ENCODE results near the gene CNOT8.
"Not testable (repeated sequence)": the region's sequence is repeated elsewhere in the genome, so short reads cannot be mapped to it uniquely, and the experiment has no call there.

CNOT8 gene

DNA sequence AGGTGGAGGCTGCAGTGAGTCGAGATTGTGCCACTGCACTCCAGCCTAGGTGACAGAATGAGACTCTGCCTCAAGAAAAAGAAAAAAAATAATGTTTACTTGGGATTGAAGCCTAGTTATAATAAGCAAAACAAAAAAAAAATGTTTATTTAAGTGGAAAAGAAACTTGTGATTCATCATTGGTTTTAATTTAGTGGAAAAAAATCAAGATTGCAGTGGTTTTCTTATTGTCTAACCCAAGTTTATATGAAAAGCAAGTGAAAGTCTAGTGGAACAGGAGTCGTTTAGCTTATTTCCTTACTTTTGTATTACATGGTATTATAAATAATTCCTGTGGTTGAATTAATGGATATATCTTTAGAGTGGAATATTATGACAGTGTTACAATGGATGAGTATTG is 8.4 kb downstream of the CNOT8 start:
- no peak for DNase-seq

- DNase-seq, result no peak
These were observed 10.3 kb downstream of the CNOT8 start for GRCh38 chr5:154868702-154869101.

- no peak for DNase-seq
These were observed 13.3 kb downstream of the CNOT8 start for GRCh38 chr5:154871734-154872133.

GRCh38 chr5:154873791-154874331 is 15.4 kb downstream of the CNOT8 start:
- no peak for DNase-seq

DNA sequence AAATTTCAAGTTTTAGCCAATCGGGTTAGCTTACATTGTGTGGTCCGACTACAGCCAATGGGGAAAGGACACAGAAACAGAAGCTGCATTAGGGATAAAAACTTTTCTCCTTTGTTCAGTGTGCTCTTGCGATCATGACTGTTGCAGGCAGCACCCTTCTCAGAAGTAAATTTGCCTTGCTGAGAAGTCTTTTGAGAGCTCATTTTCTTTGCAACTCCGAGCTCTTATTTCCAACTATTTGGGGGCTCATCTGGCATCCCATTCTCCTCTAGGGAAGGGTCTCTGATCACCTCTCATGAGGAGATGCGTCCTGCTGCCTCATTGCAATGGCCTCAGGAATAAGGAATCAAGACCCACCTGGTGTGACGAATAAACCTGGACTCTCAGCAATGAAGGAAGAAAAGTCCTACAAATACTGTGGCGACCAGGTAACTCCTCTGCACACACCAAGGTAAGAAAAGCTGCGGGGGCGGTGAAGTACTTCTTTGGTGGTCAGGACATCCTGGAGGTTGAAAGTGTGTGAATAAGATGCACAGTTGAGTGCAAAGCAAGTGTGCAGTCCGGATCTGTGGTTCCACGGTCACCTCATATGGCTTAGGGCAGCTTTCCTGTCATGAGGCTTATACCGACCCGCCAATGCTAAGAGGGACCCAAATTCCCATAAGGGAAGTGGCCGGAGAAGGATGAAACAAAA is 20.4 kb downstream of the CNOT8 start:
- DNase-seq, result no peak

DNA sequence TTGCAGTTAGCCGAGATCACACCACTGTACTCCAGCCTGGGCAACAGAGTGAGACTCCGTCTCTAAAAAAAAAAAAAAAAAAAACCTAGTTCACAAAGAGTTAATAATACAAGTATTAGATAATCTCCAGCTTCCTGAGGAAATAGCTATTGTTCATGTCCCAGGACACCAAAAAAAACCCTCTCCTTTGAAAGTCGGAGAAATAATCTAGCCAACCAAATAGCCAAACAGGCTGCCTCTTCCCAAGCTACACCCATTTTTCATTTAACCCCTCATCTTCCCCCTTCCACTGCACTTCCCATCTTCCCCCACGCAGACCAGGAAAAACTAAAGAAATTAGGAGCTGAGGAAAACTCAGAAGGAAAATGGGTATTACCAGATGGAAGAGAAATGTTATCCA is 23.6 kb downstream of the CNOT8 start:
- no peak for DNase-seq

DNA sequence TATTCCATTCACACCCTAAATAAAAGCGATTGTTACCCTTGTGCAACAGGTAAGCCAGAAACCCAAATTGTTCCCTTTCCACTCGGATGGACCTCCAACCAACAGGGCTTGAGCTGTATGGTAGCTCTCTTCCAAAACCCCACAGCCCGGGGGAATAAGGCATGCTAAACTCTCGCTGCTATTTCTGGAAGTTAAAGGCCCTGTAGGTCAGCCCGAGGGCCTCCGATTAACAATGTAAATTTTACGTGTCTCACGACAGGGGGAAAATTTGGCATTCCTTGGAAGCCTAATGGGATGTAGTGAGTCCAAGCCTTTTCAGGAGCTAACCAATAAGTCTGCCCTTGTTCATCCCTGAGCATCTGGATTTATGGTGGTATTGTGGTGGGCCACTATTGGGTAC is 26.0 kb downstream of the CNOT8 start:
- no peak for DNase-seq

GRCh38 chr5:154885439-154885838 is 27.0 kb downstream of the CNOT8 start:
- DNase-seq, result no peak

DNA sequence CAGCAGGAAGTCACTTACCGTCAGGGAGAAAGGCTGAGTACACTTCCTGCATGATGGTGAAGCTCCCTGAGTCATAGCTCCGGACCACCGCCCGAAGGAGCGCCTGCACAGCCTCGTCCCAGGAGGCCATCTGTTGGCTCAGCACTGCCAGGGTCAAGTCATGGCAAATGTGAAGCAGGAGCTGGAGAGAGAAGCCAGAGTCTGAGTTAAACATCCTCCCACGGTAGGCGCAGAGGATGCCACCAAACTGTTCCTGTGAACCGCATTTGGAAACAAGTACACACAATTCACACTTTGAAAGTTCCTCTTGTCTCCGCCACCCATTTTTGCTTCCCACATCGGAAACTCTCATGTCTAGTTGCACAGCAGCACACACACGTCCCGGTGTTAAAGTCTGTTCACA is 33.9 kb downstream of the CNOT8 start:
- DNase-seq, result no peak

- no peak for DNase-seq
These were observed 35.0 kb downstream of the CNOT8 start for GRCh38 chr5:154893381-154893780.

DNA sequence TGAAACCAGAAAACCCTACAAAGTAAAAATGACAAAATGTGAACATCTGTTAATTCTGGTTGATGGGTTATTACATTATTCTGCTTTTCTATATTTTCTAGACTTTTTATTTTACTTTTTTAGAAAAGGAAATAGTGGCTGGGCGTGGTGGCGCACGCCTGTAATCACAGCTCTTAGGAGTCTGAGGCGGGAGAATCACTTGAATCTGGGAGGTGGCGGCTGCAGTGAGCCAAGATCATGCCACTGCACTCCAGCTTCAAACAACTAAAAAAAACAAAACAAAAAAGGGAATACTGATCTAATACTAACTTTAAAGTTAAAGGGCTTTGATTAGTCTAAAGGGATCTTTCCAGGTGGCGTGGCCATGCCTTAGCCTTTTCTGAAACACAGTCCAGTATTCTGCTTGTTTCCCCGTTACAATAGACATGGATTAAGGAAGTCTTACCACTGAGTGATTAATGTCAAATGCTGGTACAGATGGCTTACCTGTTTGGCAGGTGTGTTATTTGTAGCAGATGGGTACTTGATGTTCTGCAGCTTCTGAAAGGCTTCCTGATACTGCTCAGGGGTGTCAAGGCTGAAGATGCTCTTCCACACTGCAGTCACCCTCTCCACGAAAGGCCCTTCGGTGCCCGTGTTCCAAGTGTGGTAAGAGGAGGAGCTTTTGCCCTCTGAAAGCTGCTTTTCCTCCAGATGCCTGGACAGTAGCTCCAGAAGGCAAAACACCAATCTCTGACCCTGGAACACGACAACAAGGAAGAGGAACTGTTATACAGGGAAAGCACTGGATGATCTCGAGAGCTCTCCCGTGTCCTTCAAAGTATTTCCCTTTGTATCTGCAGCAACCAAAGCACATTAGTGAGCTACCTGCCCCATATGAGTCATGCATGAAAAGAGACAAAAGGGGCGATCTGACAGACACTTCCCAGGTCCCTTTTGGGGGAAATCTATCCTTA is 37.5 kb downstream of the CNOT8 start:
- no peak for DNase-seq

GRCh38 chr5:154896562-154897165 is 38.2 kb downstream of the CNOT8 start:
- no peak for DNase-seq

- DNase-seq, result no peak
These were observed 39.8 kb downstream of the CNOT8 start for GRCh38 chr5:154898210-154898609.

DNA sequence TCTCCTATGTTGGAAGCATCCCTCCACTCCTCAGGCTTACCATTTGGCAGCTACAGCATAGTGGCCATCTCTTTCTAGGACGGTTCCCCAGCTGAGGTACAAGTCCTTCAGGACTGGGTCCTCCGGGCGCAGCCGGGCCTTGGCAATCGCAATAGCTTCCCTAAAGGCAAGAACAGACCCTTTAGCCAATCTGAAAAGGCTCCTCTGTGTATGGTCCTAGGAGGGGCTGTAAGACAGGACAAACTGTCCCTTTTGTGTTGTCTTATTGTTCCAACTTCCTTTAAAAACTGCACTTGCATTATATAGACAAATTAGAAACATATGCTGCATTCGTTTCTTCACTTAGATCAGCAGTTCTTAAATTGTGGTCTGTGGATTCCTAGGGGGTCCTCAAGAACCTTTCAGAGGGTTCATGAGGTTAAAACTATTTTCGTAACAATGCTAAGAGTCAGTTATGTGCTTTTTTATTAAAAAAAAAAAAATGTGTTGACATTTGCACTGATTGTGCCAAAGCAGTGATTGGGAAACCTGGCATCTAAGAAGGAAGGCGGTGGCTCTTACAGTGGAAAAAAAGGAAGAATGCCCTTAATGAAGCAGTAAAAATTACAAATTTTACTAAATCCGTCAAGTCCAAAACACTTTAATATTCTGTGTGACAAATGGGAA is 40.9 kb downstream of the CNOT8 start:
- DNase-seq, result no peak

GRCh38 chr5:154900066-154900465 is 41.6 kb downstream of the CNOT8 start:
- DNase-seq, result no peak

DNA sequence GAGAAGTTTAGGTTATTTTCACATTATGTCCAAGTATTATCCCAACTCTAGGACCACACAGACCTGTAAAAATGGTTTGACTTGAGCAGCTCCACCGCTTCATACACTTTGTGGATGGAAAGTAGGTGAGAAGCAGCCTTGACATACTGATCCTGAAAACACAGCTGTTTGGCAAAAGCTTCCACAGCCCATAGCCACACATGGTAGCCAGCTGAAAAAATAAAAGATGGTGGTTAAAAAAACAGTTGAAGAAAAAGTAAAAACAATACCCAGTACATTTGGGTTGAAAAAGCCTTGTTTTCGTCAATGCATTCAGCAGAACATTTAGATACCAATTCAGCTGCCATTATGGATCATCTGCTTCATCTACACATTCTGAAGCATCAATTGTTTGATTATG is 42.8 kb downstream of the CNOT8 start:
- DNase-seq, result no peak

GRCh38 chr5:154901913-154902312 is 43.5 kb downstream of the CNOT8 start:
- DNase-seq, result no peak

DNA sequence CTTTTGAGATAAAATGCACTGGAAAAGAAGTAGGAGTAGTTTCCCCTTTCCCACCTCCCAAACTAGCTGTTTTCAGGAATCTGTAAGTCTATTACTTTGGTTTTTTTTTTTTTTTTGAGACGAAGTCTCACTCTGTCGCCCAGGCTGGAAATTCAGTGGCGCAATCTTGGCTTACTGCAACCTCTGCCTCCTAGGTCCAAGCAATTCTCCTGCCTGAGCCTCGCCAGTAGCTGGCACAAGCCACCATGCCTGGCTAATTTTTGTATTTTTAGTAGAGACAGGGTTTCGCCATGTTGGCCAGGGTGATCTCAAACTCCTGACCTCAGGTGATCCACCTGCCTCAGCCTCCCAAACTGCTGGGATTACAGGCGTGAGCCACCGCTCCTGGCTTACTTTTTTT is 47.2 kb downstream of the CNOT8 start:
- not testable (repeated sequence) for DNase-seq

DNA sequence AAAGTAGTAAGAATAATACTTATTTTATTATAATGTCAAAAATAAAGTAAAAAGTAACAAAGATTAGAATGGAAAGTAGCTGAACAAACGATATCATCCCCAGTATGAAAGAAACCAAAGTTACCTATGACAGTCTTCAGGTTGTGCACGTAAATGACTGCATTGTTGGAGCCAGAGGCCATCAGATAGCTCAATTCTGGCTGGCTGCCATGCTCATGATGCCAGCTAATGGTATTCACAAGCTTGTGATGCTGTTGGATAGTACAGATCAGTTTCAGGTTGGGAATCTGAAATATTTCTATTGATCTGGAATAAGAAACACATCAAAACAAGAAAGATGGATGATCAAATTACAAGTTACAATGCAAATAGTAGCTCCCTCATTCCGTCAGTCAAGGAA is 58.4 kb downstream of the CNOT8 start:
- DNase-seq, result no peak

DNA sequence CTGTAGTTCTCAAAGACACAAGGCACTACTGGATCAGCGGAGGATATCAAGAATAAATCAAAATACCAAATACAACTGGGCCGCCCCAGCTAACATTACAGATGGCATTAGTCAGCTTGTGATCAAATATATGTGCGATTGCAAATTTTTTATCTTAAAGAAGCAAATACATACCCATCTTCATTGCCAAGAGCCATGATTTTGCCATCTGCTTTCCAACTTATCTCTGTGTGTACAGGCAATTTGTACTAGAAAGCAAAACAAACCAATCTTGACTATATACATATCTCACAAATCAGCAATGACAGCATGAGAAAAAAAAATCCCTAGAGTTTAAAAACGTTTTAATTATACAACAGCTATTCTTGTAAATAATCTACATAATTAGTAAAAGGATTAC is 59.3 kb downstream of the CNOT8 start:
- DNase-seq, result no peak

DNA sequence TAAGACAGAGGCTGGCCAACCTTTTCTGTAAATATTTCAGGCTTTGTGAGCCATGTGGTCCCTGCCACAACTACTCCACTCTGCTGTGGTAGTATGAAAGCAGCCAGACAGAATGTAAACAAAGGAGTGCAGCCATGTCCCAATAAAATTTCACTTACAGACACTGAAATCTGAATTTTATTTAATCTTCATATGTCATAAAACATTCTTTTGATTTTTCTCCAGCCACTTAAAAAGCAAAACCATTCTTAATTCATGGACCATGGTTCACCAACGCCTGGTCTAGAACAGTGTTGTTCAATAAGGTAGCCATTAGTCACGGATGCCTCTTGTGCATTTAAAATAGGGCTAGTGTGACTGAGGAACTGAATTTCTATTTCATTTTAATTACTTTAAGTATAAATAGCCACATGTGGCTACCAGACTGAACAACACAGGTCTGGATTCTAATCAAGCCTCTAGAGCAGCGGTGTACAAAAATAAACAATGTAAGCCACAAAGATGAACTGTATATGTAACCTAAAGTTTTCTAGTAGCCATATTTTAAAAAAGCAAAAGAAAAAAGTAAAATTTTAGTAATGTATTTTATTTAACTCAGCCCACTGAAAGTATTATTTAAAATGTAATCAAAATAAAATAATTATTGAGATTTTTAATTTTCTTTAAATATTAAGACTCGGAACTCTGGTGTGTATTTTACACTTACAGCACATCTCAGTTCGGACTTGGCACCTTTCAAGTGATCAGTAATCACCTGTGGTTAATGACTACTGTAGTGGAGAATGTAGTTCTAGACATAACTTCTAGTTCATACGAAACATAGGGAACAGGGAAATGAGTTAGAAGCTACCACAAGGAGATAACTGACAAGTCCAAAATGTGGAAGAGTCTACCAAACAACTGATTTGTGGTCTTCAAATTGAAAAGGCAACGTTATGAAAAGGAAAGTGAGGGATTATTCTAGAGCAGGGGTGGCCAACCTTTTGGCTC is 65.3 kb downstream of the CNOT8 start:
- DNase-seq, result no peak
